Glutamatergic neuron (in vitro differentiated cells): ENCODE results near the gene ZNF74. TPM values are rescaled to one million over a fixed set of nuclear protein-coding genes. Genes with fewer than 3 reads are reported as not detected.
A peak's percentile ranks its signal among the peaks of the same experiment; 100 is the strongest.

Source experiments
- DNase-seq: peaks from one replicate; pipeline ENCODE4 v3.0.0; 2022
- H3K27ac Mint-ChIP-seq: one replicate; pipeline ENCODE4 v1.8.0; 2020; ENCODE audit warnings: mild to moderate bottlenecking, mixed read lengths, inconsistent platforms; ENCODE audit not compliant: unreplicated experiment
- H3K27me3 Mint-ChIP-seq: one replicate; pipeline ENCODE4 v1.8.0; 2020; ENCODE audit warnings: mild to moderate bottlenecking, moderate library complexity, mixed read lengths, inconsistent platforms; ENCODE audit not compliant: unreplicated experiment
- H3K36me3 Mint-ChIP-seq: one replicate; pipeline ENCODE4 v1.8.0; 2020; ENCODE audit warnings: mild to moderate bottlenecking, mixed read lengths, inconsistent platforms; ENCODE audit not compliant: unreplicated experiment
- H3K4me1 Mint-ChIP-seq: one replicate; pipeline ENCODE4 v1.8.0; 2020; ENCODE audit warnings: mild to moderate bottlenecking, low read depth, mixed read lengths, inconsistent platforms; ENCODE audit not compliant: unreplicated experiment
- H3K4me3 Mint-ChIP-seq: one replicate; pipeline ENCODE4 v1.8.0; 2020; ENCODE audit warnings: mild to moderate bottlenecking, mixed read lengths, inconsistent platforms; ENCODE audit not compliant: unreplicated experiment
- H3K9me3 Mint-ChIP-seq: one replicate; pipeline ENCODE4 v1.8.0; 2020; ENCODE audit warnings: mild to moderate bottlenecking, moderate library complexity, mixed read lengths, inconsistent platforms; ENCODE audit not compliant: unreplicated experiment
- total RNA-seq: library from RNA; stranded (reverse); fragmentation: NEBNext Ultra II Directional; extraction: Animal tissue kit (Norgen Biotek cat#: 25700); gene quantifications from one replicate; pipeline ENCODE4 v1.2.1, GENCODE V29; 2021; ENCODE audit not compliant: unreplicated experiment
- TF ChIP-seq, protein P1 (sequence below): fragments of 200-600 bp; sonication (generic); IDR thresholded peaks from one replicate; pipeline ENCODE4 v1.5.0; 2021; ENCODE audit not compliant: partially characterized antibody, unreplicated experiment

ZNF74 gene
- total RNA-seq, 1 donor from 2014 or later, result 50.3 TPM

DNA sequence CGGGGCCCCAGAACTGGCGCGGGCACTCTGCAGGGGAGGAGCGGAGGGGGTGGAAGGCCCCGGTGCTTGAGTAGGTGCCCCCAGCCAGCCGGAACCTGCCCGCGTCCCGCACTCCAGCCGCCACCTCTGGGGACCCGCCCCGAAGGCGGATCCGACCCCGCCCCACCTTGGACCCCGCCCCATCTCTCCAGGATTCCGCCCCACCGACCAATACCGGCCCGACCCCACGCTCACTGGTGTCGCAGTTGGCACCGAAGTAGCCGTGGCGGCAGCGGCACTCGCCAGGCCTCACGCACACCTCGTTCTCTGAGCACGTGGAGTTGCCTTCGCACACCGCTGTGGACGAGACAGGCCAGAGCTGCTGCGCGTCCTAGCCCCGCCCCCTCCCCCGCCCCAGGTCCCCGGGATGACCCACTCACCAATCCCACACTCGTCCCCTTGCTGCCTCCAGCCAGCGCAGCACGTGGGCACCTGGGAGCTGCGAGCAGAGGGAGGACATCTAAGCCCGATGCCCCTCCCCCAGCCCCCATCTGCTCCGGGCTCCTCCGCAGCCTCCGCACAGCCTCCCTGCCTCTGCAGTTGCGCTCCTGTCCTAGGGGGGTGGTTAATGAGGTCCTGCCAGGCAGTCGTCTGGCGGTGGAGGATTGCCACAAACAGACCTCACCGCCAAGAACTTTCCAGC is 37.7 kb downstream of the ZNF74 start:
- TF ChIP-seq, protein P1, sequence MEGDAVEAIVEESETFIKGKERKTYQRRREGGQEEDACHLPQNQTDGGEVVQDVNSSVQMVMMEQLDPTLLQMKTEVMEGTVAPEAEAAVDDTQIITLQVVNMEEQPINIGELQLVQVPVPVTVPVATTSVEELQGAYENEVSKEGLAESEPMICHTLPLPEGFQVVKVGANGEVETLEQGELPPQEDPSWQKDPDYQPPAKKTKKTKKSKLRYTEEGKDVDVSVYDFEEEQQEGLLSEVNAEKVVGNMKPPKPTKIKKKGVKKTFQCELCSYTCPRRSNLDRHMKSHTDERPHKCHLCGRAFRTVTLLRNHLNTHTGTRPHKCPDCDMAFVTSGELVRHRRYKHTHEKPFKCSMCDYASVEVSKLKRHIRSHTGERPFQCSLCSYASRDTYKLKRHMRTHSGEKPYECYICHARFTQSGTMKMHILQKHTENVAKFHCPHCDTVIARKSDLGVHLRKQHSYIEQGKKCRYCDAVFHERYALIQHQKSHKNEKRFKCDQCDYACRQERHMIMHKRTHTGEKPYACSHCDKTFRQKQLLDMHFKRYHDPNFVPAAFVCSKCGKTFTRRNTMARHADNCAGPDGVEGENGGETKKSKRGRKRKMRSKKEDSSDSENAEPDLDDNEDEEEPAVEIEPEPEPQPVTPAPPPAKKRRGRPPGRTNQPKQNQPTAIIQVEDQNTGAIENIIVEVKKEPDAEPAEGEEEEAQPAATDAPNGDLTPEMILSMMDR, result no peak
- H3K27me3 Mint-ChIP-seq, result peaks cover 23% of the 10 kb centered on the region
- peak overlapping the region; percentile 67 for H3K4me3 Mint-ChIP-seq
- H3K27ac Mint-ChIP-seq, result no peak overlapping the region
- DNase-seq, result peak; percentile 43
- no peaks in the 10 kb centered on the region for H3K36me3 Mint-ChIP-seq
- no peaks in the 10 kb centered on the region for H3K9me3 Mint-ChIP-seq
- peaks cover 5% of the 10 kb centered on the region for H3K4me1 Mint-ChIP-seq

DNA sequence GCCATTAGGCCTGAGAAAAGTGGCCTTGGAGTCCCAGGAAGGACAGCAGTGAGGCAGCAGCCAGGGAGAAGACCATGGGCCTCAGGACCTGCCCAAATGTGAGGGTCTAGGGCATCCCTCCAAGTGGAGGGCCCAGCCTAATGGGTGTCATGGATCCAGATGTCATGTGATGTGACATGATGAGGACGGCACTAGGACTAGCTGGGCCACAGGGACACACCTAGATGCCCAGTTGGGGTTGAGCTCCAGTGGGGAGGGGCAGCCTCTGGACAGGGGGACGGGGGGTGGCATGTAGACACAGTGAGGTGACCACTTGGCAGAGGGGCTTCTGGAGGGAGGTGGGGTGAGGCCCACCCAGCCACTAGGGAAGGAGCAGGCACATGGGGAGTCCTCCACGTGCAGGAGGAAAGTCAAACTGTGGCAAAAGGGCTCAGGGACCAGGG is 38.3 kb downstream of the ZNF74 start:
- no peak overlapping the region for H3K4me3 Mint-ChIP-seq
- TF ChIP-seq, protein P1, result no peak
- no peak overlapping the region for H3K27ac Mint-ChIP-seq
- no peaks in the 10 kb centered on the region for H3K36me3 Mint-ChIP-seq
- peaks cover 3% of the 10 kb centered on the region for H3K9me3 Mint-ChIP-seq
- no peak for DNase-seq
- peaks cover 22% of the 10 kb centered on the region for H3K27me3 Mint-ChIP-seq
- H3K4me1 Mint-ChIP-seq, result peaks cover 8% of the 10 kb centered on the region

DNA sequence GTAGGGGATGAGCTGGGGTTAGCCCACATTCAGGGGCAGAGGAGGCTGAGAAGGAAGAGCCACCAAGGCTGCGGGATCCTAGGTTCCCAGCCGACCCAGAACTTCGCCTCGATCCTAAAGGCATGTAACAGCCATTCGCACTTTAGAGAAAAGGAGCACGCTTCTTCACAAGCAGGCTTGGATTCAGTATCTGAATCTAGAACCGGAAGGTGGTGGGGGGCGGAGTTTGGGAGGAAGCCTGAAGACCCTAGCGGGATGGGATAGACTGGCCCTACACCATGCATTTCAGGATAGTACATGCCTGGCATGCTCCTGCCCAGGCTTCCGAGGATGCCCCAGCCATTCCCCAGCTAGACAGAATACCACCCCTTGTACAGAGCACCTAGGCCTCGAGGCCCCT is 39.2 kb downstream of the ZNF74 start:
- Mint-ChIP-seq H3K27ac (no peak overlapping the region), H3K9me3 (peaks cover 3% of the 10 kb centered on the region), H3K27me3 (peaks cover 17% of the 10 kb centered on the region), H3K4me1 (peaks cover 8% of the 10 kb centered on the region), H3K36me3 (no peaks in the 10 kb centered on the region), H3K4me3 (no peak overlapping the region)
- TF ChIP-seq, protein P1, result no peak
- DNase-seq, result no peak

DNA sequence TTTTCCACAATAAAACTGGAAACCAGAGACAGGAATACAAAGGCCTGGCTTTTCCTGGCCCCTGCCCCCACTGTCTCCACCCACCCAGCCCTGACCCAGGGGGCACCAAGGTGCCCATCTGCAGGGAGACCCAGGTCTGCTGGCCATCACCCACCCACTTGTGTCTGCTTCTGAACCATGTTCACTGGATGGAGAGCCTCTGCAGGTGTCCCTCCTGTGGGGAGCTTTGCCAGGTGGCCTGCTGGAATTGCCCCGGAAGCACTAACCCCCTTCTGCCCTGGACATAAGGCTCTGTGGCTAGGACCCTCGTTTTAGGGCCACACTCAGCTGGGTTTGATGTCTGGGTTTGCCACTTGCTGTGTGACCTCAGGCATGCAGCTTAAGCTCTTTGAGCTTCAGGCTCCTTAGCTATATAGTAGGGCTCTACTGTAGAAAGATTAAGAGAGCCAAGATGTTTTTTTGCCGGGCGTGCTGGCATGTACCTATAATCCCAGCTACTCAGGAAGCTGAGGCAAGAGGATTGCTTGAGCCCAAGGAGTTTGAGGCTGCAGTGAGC is 39.8 kb downstream of the ZNF74 start:
- Mint-ChIP-seq H3K27ac (no peak overlapping the region), H3K4me1 (peaks cover 8% of the 10 kb centered on the region), H3K4me3 (no peak overlapping the region), H3K36me3 (no peaks in the 10 kb centered on the region), H3K27me3 (peaks cover 20% of the 10 kb centered on the region), H3K9me3 (peaks cover 4% of the 10 kb centered on the region)
- TF ChIP-seq, protein P1, result no peak
- no peak for DNase-seq

DNA sequence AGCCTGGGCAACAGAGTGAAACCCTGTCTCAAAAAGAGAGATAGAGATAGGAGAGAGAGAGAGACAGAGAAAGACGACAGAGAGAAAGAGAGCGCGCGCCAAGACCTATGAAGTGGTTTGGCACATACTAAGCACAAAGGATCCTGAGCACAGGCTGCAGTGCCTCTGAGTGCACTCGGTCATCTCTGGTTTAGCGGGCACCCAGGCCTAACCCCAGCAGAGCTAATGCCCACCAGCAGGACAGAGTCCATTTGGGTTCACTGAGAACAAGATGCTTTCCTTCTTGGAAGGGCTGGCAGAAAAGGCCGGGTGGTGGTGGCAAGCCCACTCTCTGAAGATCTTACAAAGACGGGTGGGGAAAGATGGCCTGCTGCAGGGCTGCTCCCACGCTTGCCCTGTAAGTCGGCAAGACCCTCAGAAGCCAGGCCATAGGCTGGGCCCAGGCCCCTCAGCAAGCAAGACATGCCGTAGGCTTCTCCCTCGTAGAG is 40.4 kb downstream of the ZNF74 start:
- Mint-ChIP-seq H3K27me3 (peaks cover 21% of the 10 kb centered on the region), H3K4me3 (no peak overlapping the region), H3K9me3 (peaks cover 5% of the 10 kb centered on the region), H3K36me3 (no peaks in the 10 kb centered on the region), H3K27ac (no peak overlapping the region), H3K4me1 (peaks cover 8% of the 10 kb centered on the region)
- no peak for DNase-seq
- TF ChIP-seq, protein P1, result no peak
